Left colon (tissue), 2 donors: ENCODE measurements around the gene HYI. TPM values are rescaled to one million over a fixed set of nuclear protein-coding genes. Genes with fewer than 3 reads are reported as not detected.
"Not testable (repeated sequence)": the region's sequence is repeated elsewhere in the genome, so short reads cannot be mapped to it uniquely, and the experiment has no call there.

Source experiments
- ATAC-seq: fragments of 200-7000 bp; cut with Tn5 transposase; one replicate; pipeline ENCODE4 v1.9.1; 2020; ENCODE audit warnings: mild to moderate bottlenecking, moderate library complexity
- DNase-seq, 2 donors: peaks; one replicate each; pipeline ENCODE4 v3.0.0-alpha.2; 2020
- intact Hi-C, 2 donors: fragments of 100-400 bp; cut with DNase I in 1 of 2; cut with micrococcal nuclease in 1 of 2; formaldehyde crosslinking; loops; one replicate each; pipeline versions ENCODE4 v1.11.2 to v1.14.0; 2022; cut with DNase I, micrococcal nuclease
- microRNA-seq, 2 donors: library from miRNA; unstranded; fragments of <30 nt; microRNA quantifications; one replicate each; pipeline versions ENCODE4 v1.1.0 to v1.2.0, GENCODE V29; 2020
- total RNA-seq, 2 donors: library from RNA; stranded (reverse); fragmentation: NEBNext Ultra II Directional; extraction: Animal tissue kit (Norgen Biotek cat#: 25700); gene quantifications; one replicate each; pipeline ENCODE4 v1.2.1, GENCODE V29; 2021
- donor health status: DM: no; HTN: no; CAD: no.
- donor health status: DM: yes; HTN: yes; CAD: no.

The HYI gene
- total RNA-seq, 2 donors from 2014 or later = 60.9 to 74.3 TPM

- intact Hi-C loops = loop anchor here (5.0 to 10.0 kb wide), 2 partner anchors 175 to 198 kb away; no protein-coding TSS in a partner anchor
- ATAC-seq = no peak
- DNase-seq = no peak
These were observed 33.9 kb downstream of the HYI start for GRCh38 chr1:43419627-43420425.

GRCh38 chr1:43418858-43419257 lies 34.9 kb downstream of the HYI start:
- ATAC-seq = no peak
- intact Hi-C loops = loop anchor here (5.0 to 10.0 kb wide), 2 partner anchors 174 to 197 kb away; no protein-coding TSS in a partner anchor
- no peak for DNase-seq

DNA sequence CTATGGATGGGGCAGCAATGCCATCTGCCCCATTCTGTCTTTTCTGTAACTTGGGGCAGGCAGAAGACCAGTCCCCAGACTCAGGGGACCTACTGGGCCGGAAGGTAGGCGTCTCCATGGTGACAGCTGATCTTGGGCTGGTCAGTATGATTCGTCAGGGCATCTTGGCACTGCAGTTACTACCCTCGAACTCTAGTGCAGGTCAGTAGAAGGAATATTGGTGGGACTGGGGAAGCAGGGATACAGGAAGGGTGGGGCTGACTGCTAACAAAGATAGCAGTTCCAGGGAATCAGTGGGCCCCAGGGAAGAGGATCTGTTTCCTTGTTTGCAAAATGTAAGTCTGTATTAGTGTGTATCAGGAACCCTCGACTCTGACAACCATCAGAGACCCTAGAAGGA lies 37.8 kb downstream of the HYI start:
- no peak for DNase-seq
- intact Hi-C loops = loop anchor here (5.0 to 10.0 kb wide), 2 partner anchors 171 to 194 kb away; no protein-coding TSS in a partner anchor
- ATAC-seq = peak; percentile 27

DNA sequence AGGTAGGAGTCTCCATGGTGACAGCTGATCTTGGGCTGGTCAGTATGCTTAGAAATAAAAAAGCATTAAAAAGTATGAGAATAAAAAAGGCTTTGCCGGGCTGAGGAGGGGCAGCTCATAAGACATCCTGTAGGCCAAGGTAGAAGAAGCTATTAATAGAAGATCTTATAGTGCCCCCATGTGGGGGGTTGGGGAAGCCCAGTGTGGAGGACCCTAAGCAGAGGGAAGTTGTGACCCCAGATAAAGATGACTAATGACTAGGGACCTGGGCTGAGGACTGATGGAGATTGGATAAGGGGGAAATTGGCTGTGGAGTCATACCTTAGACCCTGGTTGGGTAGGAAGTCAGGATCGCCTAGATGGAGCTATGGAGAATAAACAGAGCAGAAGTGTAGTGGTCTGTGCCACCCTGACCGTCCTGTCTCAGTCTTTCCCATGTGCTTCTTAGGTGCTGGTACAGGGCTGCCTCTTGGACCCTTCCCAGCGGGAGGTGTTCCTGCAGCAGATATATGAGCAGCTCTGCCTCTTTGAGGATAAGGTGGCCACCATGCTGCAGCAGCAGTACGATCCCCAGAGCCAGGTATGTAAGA lies 39.0 kb downstream of the HYI start:
- intact Hi-C loops = loop anchor here (5.0 to 10.0 kb wide), 2 partner anchors 170 to 192 kb away; no protein-coding TSS in a partner anchor
- ATAC-seq = peak; percentile 83

GRCh38 chr1:43413426-43413825 lies 40.3 kb downstream of the HYI start:
- not testable (repeated sequence) for ATAC-seq, DNase-seq
- intact Hi-C loops = loop anchor here in 1 of 2 donors (10.0 kb wide), 1 partner anchor 169 kb away; no protein-coding TSS in a partner anchor

More for the DNA sequence above, 39.0 kb downstream of the HYI start:
- peak in 1 of 2 donors; percentile 70 for DNase-seq

DNA sequence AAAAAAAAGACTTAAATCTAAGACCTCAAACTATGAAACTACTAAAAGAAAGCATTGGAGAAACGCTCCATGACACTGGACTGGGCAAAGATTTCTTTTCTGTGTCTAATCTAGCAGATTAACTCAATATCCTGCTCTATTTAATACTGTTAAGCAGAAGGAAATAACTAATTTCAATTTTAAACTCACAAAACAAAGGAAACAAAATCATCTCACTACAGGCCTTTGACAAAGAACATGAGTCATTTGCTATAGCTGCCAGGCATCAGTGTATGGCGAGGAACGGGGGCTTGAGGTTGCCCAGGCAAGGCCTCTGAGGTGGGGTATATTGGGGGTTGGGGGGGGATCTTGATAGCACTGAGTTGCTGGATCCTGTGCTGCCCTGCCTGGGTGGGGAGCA lies 43.2 kb downstream of the HYI start:
- no peak for DNase-seq
- intact Hi-C loops = loop anchor here in 1 of 2 donors (10.0 kb wide), 1 partner anchor 166 kb away; no protein-coding TSS in a partner anchor
- ATAC-seq = no peak

GRCh38 chr1:43405876-43406234 lies 47.9 kb downstream of the HYI start:
- intact Hi-C loops = no loop called here
- DNase-seq = no peak
- ATAC-seq = peak; percentile 23

- peak; percentile 96 for ATAC-seq
- DNase-seq = no peak
- intact Hi-C loops = no loop called here
These were observed 48.4 kb downstream of the HYI start for GRCh38 chr1:43405219-43405875.

GRCh38 chr1:43404353-43404752 lies 49.4 kb downstream of the HYI start:
- no peak for ATAC-seq
- no peak for DNase-seq
- intact Hi-C loops = no loop called here

- ATAC-seq = no peak
- intact Hi-C loops = no loop called here
- DNase-seq = no peak
These were observed 51.5 kb downstream of the HYI start for GRCh38 chr1:43402089-43402865.

Small RNAs within 50 kb of the gene (microRNA-seq; reads per million reads assigned to microRNA genes)
- 0 to 1.1 reads per million in 2 donors for gene MIR6735

Other genes starting within 250 kb of the HYI start
- gene TMEM125, start 183.9 kb downstream of the HYI start, total RNA-seq = 10 to 100 TPM; 52.4 to 63.3 TPM
- 10 to 100 TPM; 76.9 to 97.8 TPM for gene C1orf210, start 168.3 kb downstream of the HYI start, total RNA-seq
- 1 to 10 TPM; 4.9 to 7.6 TPM for gene TIE1, start 152.9 kb downstream of the HYI start, total RNA-seq
- gene MPL, start 116.1 kb downstream of the HYI start, total RNA-seq = under 1 TPM in 1 of 2 donors, not detected in 1; 0.56 TPM
- 10 to 100 TPM; 10.5 to 24.3 TPM for gene CDC20, start 95.0 kb downstream of the HYI start, total RNA-seq
- gene ELOVL1, start 85.9 kb downstream of the HYI start, total RNA-seq = 100 to 1,000 TPM; 135 to 152 TPM
- 10 to 100 TPM; 39.1 to 39.5 TPM for gene MED8, start 64.1 kb downstream of the HYI start, total RNA-seq
- gene SZT2, start 64.0 kb downstream of the HYI start, total RNA-seq = 10 to 100 TPM; 49.5 to 73.2 TPM
- gene PTPRF, start 77.0 kb upstream of the HYI start, total RNA-seq = 100 to 1,000 TPM; 514 to 671 TPM
- gene KDM4A, start 196.2 kb upstream of the HYI start, total RNA-seq = 10 to 100 TPM; 55.2 to 57.9 TPM